ENCODE measurements around the gene ARSG.
"Not testable (repeated sequence)": the region's sequence is repeated elsewhere in the genome, so short reads cannot be mapped to it uniquely, and the experiment has no call there.

Gene ARSG

GRCh38 chr17:68290955-68291835, at the start of gene ARSG, which contains the start of gene SLC16A6:
ARSG (plus strand) TSS chr17:68291495; CDS start chr17:68307494, 15,999 bp downstream.
SLC16A6 (minus strand) TSS chr17:68291127; CDS start chr17:68278320, 12,807 bp downstream.
- DNase-seq (ENCODE audit: low read depth) = peak; percentile 79
- TF ChIP-seq, protein P1, sequence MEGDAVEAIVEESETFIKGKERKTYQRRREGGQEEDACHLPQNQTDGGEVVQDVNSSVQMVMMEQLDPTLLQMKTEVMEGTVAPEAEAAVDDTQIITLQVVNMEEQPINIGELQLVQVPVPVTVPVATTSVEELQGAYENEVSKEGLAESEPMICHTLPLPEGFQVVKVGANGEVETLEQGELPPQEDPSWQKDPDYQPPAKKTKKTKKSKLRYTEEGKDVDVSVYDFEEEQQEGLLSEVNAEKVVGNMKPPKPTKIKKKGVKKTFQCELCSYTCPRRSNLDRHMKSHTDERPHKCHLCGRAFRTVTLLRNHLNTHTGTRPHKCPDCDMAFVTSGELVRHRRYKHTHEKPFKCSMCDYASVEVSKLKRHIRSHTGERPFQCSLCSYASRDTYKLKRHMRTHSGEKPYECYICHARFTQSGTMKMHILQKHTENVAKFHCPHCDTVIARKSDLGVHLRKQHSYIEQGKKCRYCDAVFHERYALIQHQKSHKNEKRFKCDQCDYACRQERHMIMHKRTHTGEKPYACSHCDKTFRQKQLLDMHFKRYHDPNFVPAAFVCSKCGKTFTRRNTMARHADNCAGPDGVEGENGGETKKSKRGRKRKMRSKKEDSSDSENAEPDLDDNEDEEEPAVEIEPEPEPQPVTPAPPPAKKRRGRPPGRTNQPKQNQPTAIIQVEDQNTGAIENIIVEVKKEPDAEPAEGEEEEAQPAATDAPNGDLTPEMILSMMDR (conservative IDR thresholded peaks at IDR 0.05; ENCODE audit: low read depth, low read length) = no peak
- H3K4me3 ChIP-seq (ENCODE audit: low read depth, low read length) = peak within 1 kb of the TSS; percentile 70

GRCh38 chr17:68246271-68247028, 44.8 kb upstream of the ARSG start:
- TF ChIP-seq, protein P1 (conservative IDR thresholded peaks at IDR 0.05; ENCODE audit: low read depth, low read length) = no peak
- no peak overlapping the region for H3K4me3 ChIP-seq (ENCODE audit: low read depth, low read length)
- DNase-seq (ENCODE audit: low read depth) = no peak

- peak; percentile 95 for DNase-seq (ENCODE audit: low read depth)
Observed at GRCh38 chr17:68247445-68248198, 43.7 kb upstream of the ARSG start, which contains the start of gene AMZ2. AMZ2 (plus strand) TSS chr17:68248043; CDS start chr17:68250188, 2,145 bp downstream.

GRCh38 chr17:68248199-68248825, 43.0 kb upstream of the ARSG start:
- peak overlapping the region; percentile 87 for H3K4me3 ChIP-seq (ENCODE audit: low read depth, low read length)
- TF ChIP-seq, protein P1 (conservative IDR thresholded peaks at IDR 0.05; ENCODE audit: low read depth, low read length) = no peak
- peak; percentile 83 for DNase-seq (ENCODE audit: low read depth)

More at GRCh38 chr17:68247445-68248198, 43.7 kb upstream of the ARSG start, which contains the start of gene AMZ2:
- TF ChIP-seq, protein P1 (conservative IDR thresholded peaks at IDR 0.05; ENCODE audit: low read depth, low read length) = no peak
- peak within 1 kb of the TSS; percentile 87 for H3K4me3 ChIP-seq (ENCODE audit: low read depth, low read length)

DNA sequence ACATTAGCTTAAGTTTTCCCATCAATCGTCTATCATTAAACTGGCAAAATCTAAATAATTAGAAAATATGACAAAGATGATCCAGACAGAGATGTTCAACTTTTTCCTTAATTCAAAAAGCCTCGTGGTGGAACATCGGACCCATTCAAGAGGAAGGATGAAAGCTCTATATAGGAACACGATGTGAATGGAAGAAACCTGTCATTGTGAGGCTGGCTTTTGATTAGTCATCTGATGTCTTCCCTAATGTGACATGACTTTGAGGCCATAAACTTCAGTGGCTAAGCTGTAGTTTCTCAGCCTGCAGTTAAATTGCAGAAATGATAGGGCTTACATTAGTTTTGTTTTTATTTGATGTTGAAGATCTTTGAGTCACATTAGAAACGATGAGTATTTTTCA, 42.4 kb upstream of the ARSG start:
- no peak for DNase-seq (ENCODE audit: low read depth)
- no peak overlapping the region for H3K4me3 ChIP-seq (ENCODE audit: low read depth, low read length)
- TF ChIP-seq, protein P1 (conservative IDR thresholded peaks at IDR 0.05; ENCODE audit: low read depth, low read length) = no peak

DNA sequence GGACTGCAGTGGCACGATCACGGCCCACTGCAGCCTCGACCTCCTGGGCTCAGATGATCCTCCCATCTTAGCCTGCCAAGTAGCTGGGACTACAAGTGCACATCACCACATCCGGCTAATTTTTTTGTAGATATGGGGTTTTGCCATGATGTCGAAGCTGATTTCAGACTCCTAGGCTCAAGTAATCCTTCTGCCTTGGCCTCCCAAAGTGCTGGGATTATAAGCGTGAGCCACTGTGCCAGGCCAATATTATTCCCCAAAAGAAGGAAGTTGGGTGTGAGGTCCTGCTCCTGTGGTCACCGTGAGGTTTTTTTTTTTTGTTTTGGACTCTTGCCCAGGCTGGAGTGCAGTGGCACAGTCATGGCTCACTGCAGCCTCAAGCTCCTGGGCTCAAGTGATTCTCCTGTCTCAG, 41.9 kb upstream of the ARSG start:
- no peak overlapping the region for H3K4me3 ChIP-seq (ENCODE audit: low read depth, low read length)
- TF ChIP-seq, protein P1 (conservative IDR thresholded peaks at IDR 0.05; ENCODE audit: low read depth, low read length) = no peak
- no peak for DNase-seq (ENCODE audit: low read depth)

GRCh38 chr17:68253426-68253825, 37.9 kb upstream of the ARSG start:
- H3K4me3 ChIP-seq (ENCODE audit: low read depth, low read length); DNase-seq (ENCODE audit: low read depth): not testable (repeated sequence)
